NOMO-1 (cell line): ENCODE data around the gene BACH2.
"Not testable (repeated sequence)": the region's sequence is repeated elsewhere in the genome, so short reads cannot be mapped to it uniquely, and the experiment has no call there.

ENCODE experiments used
- DNase-seq, 2 experiments: peaks; one replicate each; lab custom pipeline; 2025; ENCODE audit not compliant: unreplicated experiment in 2 of 2; lab: John Stamatoyannopoulos, UW

Gene BACH2

DNA sequence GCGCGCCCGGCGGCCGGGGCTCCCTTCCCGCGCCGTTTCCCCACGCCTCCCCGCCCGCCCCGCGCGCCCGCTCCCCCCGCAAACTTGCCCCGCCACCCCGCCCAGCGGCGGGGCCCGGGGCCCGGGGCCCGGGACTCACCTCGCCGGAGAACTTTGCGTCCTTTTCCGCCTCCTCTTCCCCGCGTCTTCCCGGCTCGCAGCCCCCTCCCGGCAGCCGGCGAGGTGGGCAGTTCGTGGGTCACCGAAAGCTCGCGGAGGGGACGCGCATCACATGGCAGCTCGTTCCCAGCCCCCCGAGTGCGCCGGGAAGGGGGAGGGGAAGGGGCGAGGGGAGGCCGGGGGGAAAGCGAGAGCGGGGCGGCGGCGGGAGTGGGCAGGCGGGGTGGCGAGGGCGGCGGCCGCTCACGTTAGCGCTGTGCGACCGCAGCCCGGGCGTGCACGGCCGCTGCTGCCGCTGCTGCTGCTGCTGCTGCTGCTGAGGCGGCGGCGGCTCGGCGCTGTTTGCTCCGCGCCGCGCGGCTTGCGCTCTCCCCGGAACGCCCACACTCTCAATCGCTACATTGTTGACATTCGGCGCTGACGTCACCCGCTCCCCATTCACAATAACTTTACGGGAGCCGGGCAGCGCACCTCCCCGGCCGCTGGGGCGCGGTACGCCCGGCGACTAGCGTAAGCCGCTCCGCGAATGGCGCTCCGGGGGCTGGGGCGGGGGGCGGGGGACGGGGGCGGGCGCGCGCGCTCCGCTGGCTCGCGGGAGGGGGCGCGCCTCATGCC lies at the start of gene BACH2:
TSS of gene BACH2 (minus strand) at position 503 of the 774 bp plus-strand sequence. CDS start 287,999 bp downstream, outside the sequence.
- peak; percentile 77 to 78 for DNase-seq

DNA sequence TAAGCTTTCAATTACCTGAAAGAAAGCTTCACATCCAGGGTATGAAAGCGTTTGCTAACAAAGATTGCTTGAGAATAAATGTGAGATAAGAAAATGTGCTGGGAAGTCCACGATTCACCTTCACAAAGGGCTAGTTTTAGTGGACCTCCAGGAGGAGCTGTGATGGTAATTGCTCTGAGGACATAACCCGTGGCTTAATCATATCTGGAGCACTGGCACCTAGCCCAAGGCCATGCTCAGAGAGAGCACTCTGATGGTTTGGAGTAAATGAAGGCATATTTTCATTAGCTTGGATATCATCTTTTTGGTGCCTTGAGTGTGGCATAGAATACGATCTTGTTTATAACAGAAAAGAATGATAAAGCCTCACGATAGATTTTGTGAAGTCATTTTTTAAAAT lies 46.9 kb upstream of the BACH2 start:
- DNase-seq = no peak

DNA sequence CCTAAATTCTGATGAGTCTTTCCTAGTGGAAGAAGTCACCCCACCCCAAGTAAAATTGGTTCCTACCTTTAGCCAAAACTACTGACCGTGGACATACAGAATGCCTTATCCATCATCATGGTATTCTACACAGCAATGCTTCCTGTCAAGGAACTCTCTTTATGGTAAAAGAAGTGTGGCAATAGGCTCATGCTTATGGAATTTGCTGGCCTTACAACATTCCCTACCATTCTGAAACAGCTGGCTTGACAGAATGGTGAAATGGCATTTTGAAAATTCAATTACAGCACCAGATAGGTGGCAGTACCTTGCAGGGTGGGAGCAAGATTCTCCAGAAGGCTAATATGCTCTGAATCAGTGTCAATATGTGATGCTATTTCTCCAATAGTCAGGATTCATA lies 41.8 kb upstream of the BACH2 start:
- DNase-seq = no peak

DNA sequence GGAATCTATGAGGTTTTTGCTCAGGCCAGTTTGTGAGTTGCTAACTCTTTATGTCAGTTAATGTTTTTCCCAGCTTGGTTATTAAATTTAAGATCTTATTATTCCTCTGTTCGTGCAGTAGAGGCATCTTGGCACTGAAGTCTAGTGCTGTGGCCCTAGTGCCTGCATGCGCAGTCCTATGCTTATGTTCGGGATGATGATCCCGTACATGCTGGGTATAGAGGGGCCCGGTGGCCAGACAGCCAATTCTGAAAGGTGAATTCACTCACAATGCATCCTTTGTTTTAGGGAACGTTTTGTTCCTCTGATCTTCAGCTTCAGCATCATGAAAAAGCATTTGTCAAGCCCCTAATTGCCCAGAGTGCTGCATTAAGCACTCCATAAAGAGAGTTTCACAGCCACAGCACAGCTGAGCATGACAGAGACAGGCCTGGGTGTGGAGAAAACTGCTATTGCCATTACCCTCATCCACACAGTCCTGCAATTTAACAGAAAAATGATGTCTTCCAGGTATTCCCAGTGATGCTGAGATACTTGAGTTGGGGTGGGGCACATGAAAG lies 39.8 kb upstream of the BACH2 start:
- no peak for DNase-seq

DNA sequence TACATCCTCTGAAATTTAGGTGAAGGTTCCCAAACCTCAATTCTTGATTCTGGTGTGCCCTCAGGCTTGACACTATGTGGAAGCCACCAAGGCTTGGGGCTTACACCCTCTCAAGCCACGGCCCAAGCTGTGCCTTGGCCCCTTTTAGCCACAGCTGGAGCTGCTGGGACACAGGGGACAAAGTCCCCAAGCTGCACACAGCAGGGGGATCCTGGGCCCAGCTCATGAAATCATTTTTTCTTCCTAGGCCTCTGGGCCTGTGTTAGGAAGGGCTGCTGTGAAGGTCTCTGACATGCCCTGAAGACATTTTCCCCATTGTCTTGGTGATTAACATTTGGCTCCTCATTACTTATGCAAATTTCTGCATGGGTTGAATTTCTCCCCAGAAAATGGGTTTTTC lies 37.3 kb upstream of the BACH2 start:
- DNase-seq = no peak

DNA sequence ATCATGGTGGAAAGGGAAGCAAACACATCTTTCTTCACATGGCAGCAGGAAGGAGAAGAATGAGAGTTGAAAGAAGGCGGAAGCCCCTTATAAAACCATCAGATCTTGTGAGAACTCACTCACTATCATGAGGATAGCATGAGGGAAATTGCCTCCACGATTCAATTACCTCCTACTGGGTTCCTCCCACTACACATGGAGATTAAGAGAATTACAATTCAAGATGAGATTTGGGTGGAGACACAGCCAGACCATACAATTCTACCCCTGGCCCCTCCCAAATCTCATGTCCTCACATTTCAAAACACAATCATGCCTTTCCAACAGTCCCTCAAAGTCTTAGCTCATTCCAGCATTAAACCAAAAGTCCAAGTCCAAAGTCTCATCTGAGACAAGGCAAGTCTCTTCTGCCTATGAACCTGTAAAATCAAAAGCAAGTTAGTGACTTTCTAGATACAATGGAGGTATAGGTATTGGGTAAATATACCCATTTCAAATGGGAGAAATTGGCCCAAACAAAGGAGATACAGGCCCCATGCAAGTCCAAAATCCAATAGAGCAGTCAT lies 36.4 kb upstream of the BACH2 start:
- not testable (repeated sequence) for DNase-seq

DNA sequence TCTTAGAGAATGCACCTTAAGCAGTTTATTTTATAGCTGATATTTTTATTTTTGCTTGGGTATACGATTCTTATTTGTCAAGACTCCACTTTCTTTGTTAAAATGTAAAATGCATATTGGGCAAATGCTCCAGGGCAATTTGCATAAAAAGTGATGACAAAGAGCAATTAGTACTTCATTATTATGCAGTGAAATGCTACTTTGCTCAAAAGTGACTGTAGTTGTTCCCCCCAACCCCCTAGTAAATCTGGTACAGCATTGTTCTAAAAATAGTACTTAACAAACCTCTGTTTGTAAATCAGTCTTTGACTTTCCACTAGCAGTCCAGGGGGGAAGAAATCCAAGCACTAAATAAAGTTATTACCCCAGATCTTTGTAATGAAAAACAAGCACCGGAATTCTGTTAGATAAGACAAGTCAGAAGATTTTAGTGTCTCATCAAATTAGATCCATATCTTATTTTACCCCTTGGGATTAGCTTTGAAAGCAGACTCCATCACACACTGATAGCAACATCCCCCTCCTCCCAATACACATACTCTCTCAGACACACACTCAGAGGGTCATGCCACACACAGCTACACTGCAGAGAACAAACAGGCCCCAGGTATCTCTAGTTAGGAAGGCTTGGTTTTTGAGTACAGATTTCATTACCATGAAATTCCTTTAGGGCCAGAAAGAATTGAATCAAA lies 32.9 kb upstream of the BACH2 start:
- DNase-seq = no peak

DNA sequence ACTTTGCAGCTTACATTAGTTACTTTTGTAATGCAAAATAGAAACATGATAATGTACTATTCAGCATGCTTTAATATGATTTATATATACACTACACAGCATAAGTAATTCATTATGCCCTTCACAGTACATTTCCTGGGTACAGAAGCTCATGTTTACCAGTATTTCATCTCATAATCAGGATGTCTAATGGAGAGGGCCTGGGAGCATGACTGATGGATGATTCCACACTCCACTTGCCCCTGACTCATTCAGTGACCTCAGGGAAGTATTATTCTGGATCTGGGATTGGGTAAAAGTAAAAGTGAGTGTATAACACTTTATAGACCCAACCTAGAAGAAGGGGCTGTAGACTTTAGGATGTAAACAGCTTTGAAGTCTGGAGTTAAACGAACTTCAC lies 31.4 kb upstream of the BACH2 start:
- no peak for DNase-seq

DNA sequence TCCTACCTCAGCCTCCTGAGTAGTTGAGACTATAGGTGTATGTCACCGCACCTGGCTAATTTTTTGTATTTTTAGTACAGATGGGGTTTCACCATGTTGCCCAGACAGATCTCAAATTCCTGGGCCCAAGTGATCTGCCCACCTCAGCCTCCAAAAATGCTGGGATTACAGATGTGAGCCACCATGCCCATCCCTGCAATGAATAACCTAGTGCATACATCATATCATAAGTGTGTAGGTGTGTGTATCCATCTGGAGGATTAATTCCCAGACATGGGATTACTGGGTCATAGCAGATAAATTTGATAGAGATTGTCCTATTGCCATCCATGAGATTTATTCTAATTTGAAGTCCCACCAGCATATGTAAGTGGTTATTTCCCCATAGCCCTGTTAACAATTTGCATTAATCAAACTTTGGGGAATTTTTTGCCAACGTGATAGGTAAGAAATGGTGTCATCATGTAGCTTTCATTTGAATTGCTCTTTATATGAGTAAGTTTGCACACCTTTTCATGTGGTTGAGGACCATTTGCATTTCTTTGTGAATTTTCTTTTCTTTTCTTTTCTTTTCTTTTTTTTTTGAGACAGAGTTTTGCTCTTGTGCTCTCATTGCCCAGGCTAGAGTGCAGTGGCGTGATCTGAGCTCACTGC lies 29.9 kb upstream of the BACH2 start:
- no peak for DNase-seq

DNA sequence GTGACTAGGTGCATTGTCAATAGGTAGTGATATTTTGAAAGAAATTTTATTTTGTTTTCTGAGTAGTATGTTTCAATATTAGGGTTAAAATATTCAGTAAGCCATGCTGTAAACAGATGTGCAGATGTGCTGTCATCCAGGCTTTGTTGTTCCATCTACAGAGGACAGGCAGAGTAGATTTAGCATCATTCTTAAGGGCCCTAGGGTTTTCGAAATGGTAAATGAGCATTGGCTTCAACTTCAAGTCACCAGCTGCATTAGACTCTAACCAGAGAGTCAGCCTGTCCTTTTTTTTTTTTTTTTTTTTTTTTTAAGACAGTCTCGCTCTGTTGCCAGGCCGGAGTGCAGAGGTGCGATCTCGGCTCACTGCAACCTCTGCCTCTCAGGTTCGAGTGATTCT lies 27.1 kb upstream of the BACH2 start:
- DNase-seq = no peak

DNA sequence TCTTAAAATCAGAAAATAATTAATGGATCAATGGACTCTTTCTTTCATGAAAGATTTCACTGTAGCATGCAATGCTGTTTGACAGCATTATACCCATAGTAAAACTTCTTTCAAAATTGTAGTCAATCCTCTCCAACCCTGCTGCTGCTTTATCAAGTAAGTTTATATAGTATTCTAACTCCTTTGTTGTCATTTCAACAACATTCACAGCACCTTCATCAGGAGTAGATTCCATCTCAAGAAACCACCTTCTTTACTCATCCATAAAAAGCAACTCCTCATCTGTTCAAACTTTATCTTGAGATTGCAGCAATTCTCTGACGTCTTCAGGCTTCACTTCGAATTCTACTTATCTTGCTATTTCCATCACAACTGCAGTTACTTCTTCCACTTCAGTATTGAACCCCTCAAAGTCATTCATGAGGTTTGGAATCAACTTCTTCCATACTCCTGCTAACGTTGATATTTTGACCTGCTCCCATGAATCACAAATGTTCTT lies 26.4 kb upstream of the BACH2 start:
- DNase-seq = no peak

DNA sequence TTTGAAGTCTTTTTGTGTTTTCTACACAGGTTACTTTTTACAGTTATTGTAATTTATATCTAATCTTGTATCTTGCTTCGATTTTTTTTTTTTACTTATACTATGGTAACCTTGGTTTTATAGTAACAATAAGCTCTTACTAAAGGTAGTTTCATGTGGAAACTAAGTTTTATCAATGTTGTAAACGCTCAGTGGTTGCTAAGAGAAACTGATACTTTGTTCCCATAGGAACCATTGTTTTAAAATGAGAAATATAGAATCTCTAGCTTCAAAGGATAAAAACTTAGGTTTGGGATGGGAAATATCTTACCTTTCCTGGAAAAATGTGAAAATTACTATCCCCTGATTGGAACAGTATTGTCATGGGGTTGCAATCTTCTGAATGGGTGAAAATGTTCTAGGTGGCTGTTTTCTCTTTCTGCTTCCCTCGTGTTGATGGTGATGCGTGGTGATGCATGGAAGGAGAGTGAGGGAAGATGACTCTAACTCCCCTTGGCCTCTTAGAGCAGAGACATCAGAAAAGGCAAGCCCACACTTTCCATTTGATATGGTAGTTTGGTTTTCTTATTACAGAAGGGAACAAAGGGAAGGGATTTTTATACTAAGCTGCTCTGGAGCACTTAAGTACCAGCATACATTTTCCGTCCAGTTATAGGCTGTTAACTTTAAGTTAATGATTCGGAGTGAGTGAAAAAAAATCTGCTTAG lies 23.5 kb upstream of the BACH2 start:
- DNase-seq = no peak

DNA sequence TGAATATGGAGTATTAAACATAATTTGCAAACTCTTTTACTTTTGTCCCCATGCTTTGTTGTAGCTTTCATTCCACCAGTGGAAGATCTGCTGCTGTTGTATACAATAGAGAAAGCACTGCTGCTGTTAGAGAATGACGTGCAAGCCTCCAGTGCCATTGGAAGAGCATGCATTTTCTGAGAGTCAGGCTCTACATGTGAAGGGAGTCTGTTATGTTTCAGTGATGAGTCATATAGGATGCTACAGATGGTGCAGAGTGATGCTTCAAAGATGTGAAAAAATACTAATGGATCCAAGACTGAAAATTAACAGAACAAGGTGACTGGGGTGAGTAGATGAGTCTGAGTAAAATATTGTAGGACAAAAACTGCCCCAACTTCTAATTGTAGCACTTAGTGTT lies 22.4 kb upstream of the BACH2 start:
- DNase-seq = no peak

DNA sequence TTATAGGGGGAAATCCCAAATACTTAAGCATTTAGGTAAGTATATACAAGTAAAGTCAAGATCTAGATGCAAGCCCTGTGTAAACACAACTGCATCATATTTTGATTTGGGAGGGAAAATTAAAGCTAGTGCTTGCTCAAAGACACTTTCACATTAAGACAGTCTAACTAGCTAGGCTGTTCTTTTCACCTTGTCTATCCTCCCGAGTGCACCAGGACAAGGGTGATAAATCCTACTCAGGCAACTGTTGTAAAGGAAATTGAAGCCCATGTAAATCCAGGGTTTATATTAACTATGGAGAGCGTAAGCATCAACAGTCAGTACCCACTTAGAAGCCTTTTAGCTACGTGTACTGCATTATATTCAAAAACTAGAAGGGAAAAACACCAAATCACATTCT lies 19.3 kb upstream of the BACH2 start:
- DNase-seq = no peak

DNA sequence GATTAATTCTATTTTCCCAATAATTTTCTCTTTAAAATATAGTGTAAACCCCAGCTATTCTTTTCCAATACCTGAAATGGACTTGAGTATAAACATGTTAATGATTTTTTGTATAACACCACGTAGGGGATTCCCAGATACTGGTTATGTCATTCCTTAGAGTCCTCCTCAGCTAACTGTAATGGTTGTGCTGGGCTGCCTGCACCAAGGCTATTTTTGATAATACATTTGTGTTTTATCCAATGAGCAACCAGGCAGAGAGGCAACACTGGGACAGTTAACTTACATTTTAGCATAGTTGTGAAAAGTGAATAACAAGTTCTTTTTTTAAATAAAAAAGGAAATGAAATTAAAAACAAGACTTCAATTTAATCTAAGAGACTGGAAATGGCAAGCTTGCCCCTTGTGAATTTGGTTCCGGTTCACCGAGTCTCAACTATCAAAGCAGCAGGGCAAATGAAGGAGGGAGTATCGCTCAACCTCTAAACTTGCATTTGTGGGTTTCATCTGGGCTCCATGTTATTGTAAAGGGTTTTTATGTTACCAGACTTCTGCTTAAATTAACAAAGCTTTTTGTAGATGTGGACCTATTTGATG lies 18.8 kb upstream of the BACH2 start:
- no peak for DNase-seq

DNA sequence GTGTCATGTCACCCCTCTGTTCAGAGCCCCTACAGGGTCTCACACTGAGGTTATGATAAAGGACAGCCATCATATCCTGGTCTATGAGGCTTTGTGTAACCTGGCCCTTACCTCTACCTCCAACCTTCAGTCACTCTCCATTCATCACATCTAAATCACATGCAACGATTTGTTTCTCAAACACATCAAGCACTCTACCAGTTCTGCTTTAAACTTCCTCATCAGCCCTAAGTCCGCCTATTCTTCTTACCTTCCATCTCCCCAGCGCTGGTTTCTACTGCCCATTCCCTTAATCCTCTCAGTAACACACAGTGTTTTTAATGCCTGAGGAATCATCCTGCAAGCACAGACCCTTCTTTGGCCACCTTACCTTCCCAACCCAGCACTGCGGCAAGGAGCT lies 17.9 kb upstream of the BACH2 start:
- DNase-seq = peak in 1 of 2 experiments; percentile 8

DNA sequence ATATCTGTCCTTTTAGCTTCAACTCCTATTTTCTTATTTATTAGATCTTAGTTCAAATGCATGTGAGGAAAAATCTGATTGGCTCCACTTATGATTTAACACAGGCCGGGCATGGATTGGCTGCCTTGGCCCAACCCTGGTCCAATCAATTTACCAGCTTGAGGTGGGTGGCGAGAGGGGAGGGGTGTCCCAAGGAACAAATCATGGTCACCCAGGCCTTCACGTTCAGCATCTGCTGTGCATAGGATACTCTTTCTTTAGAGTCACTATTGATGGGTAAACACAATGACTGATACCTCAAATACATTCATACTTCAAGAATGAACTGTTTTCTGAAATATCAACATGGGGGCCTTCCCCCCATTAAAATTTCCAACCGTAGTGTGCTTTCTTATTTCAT lies 14.9 kb upstream of the BACH2 start:
- DNase-seq = no peak

DNA sequence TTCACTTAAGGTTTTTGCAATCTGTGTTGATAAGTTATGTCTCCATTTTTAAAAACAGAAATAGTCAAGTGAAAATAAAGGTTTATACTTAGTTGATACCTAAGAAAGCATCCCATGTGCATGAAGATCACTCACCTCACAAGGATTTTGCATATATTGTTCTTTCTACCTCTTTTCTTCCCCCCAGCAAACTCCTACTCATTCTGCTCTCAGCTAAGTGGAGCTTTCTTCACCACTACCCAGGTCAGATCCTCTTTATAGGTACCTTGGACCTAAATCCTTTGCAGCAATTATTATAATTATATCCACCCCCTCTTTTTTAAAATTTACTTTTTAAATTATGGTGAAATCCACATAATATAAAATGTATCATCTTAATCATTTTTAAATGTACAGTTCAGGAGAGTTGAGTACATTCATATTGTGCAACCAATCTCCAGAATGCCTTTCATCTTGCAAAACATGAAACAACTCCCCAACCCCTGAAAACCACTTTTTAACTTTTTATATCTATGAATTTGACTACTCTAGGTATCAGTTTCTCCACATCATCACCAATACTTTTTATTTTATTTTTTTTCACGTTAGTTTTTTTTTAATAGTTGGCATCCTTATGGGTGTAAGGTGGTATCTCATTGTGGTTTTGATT lies 9.3 kb upstream of the BACH2 start:
- DNase-seq = no peak

DNA sequence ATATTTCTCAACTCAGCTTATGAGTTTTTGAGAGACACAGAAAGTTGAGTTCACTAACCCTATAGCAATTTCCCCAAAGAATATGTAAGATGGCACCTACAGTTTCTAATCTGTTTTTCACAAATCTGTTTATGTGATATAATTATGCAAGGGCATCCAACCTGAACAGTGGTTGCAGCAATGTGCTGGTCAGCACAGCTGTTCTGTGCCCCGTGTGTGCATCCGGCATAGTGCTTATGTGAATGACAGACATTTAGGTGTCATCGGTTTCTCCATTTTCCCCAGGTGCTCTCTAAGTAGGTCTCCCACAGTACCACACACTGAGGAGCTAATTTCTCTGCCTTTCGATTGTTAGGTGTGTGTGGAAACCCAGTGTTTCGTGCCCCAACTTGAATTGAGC lies 7.7 kb upstream of the BACH2 start:
- no peak for DNase-seq

DNA sequence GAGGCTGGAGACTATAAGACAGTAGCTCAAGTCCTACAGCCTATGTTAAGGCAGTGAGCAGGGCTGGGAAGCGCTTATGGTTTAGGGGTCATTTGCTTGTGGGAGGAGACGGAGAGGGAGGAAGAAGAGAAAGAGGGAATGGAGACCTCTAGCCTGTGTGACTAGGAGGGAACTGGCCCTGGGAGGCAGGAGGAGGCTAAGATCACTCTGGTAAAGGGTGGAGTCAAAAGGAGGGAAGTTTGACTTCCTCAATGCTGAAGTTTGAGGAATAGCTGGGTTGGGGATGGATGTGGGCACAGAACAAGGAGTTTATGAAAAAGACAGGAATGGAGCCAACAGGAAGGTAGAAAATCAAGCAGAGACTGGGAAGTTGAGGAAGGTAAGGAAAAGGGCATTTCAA lies 6.4 kb upstream of the BACH2 start:
- DNase-seq = peak in 1 of 2 experiments; percentile 8
